Measurements from ENCODE around the gene TACR2. TPM values are rescaled to one million over a fixed set of nuclear protein-coding genes. Genes with fewer than 3 reads are reported as not detected.

The TACR2 gene
- total and polyA plus RNA-seq, 2 donors: 4.5 to 121 TPM

DNA sequence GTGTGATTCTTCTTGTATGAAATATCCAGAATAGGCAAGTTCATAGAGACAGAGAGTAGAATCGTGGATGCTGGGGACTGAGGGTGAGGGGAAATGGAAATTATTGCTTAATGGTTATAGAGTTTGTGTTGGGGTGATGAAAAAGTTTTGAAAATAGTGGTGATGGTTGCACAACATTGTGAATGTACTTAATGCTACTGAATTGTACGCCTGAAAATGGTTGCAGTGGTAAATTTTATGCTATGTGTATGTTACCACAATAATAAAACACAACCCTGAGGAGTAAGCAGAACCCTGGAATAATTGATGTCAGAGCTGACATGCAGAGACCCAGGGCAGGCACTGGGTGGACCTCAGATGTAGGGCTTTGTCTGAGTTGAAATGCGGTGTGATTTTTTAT is 57.6 kb downstream of the TACR2 start:
- peaks cover 2% of the 10 kb centered on the region for H3K4me1 ChIP-seq (ENCODE audit: insufficient read depth)
- H3K4me3 ChIP-seq (ENCODE audit: low read depth, low read length): no peak overlapping the region
- H3K27ac ChIP-seq (ENCODE audit: low read depth): no peak overlapping the region
- WGBS: 81% methylated on average over 3 of the region's 3 CpGs
- no peaks in the 10 kb centered on the region for H3K36me3 ChIP-seq (ENCODE audit: insufficient read depth)
- no peak for DNase-seq (ENCODE audit: extremely low spot score)

GRCh38 chr10:69358148-69358795 is 58.4 kb downstream of the TACR2 start:
- Histone ChIP-seq H3K4me1 (ENCODE audit: insufficient read depth) (peaks cover 4% of the 10 kb centered on the region), H3K36me3 (ENCODE audit: insufficient read depth) (no peaks in the 10 kb centered on the region), H3K4me3 (ENCODE audit: low read depth, low read length) (no peak overlapping the region), H3K27ac (ENCODE audit: low read depth) (no peak overlapping the region)
- 73% methylated on average over 12 of the region's 12 CpGs for WGBS
- DNase-seq (ENCODE audit: extremely low spot score): no peak

GRCh38 chr10:69356187-69356586 is 60.5 kb downstream of the TACR2 start:
- no peak overlapping the region for H3K27ac ChIP-seq (ENCODE audit: low read depth)
- H3K4me3 ChIP-seq (ENCODE audit: low read depth, low read length): no peak overlapping the region
- WGBS: over 99% methylated on average over 2 of the region's 2 CpGs
- DNase-seq (ENCODE audit: extremely low spot score): no peak
- peaks cover 1% of the 10 kb centered on the region for H3K4me1 ChIP-seq (ENCODE audit: insufficient read depth)
- H3K36me3 ChIP-seq (ENCODE audit: insufficient read depth): no peaks in the 10 kb centered on the region

- peaks cover 1% of the 10 kb centered on the region for H3K4me1 ChIP-seq (ENCODE audit: insufficient read depth)
- WGBS: 90% methylated on average over 8 of the region's 8 CpGs
- H3K27ac ChIP-seq (ENCODE audit: low read depth): no peak overlapping the region
- no peak overlapping the region for H3K4me3 ChIP-seq (ENCODE audit: low read depth, low read length)
- DNase-seq (ENCODE audit: extremely low spot score): no peak
- no peaks in the 10 kb centered on the region for H3K36me3 ChIP-seq (ENCODE audit: insufficient read depth)
Observed at GRCh38 chr10:69353977-69354635, 62.6 kb downstream of the TACR2 start.

Other genes starting within 250 kb of the TACR2 start
- gene SUPV3L1, start 236.7 kb downstream of the TACR2 start, total RNA-seq: 25.9 TPM
- 21.3 TPM for gene SUPV3L1, start 236.7 kb downstream of the TACR2 start, polyA plus RNA-seq
- not detected for gene HKDC1, start 196.6 kb downstream of the TACR2 start, total RNA-seq
- gene HKDC1, start 196.6 kb downstream of the TACR2 start, polyA plus RNA-seq: 0.28 TPM
- 37.5 TPM for gene HK1, start 138.4 kb downstream of the TACR2 start, total RNA-seq
- gene HK1, start 138.4 kb downstream of the TACR2 start, polyA plus RNA-seq: 130 TPM
- 38.0 TPM for gene TSPAN15, start 34.5 kb upstream of the TACR2 start, total RNA-seq
- 88.1 TPM for gene TSPAN15, start 34.5 kb upstream of the TACR2 start, polyA plus RNA-seq
- gene NEUROG3, start 156.5 kb upstream of the TACR2 start, total RNA-seq: not detected
- gene NEUROG3, start 156.5 kb upstream of the TACR2 start, polyA plus RNA-seq: not detected
- not detected for gene FAM241B, start 213.3 kb upstream of the TACR2 start, total RNA-seq
- gene FAM241B, start 213.3 kb upstream of the TACR2 start, polyA plus RNA-seq: 5.0 TPM